K562 (cell line): Measurements from ENCODE around the gene PCDHGA12. TPM values are rescaled to one million over a fixed set of nuclear protein-coding genes. Genes with fewer than 3 reads are reported as not detected.

ENCODE experiments used
- ATAC-seq: fragments of 200-7000 bp; cut with Tn5 transposase; 3 replicates; pipeline ENCODE4 v1.9.1; 2020; ENCODE audit warnings: moderate library complexity
- BruUV-seq: library from RNA; stranded (reverse); fragments of 400-500 nt; replicated peaks from 2 replicates; lab custom pipeline; 2021; lab: Mats Ljungman, UMichigan
- CTCF ChIA-PET: fragments of 300-600 bp; formaldehyde crosslinking; extraction: SDS; loops from one replicate; lab custom pipeline; 2021; ENCODE audit warnings: low intra/inter-chr PET ratio; lab: Yijun Ruan, JAX
- POLR2A ChIA-PET: fragments of 300-600, 350-650 bp; sonication (Branson Sonifier 250); formaldehyde crosslinking; extraction: SDS; loops from one replicate; lab custom pipeline; 2021; ENCODE audit warnings: antibody characterized with exemption, inconsistent platforms; lab: Yijun Ruan, JAX
- DNase-seq, 4 experiments: peaks; one replicate each; pipeline versions ENCODE4 v3.0.0 to v3.0.0-alpha.2; 2011 to 2018; ENCODE audit warnings: low spot score in 3 of 4, mixed read lengths in 3 of 4; ENCODE audit errors: extremely low read depth in 1 of 4
- FAIRE-seq: peaks from 2 replicates; lab custom pipeline; 2011; peaks lifted over from hg19 to GRCh38; lab: Jason Lieb, UNC
- H2AFZ ChIP-seq: 2 replicates; pipeline ENCODE4 v1.6.0; 2011; ENCODE audit warnings: low read depth, low read length, control low read depth, inconsistent platforms
- H3K27ac ChIP-seq: fragments of 200-600 bp; 3 replicates; pipeline ENCODE4 v1.8.0; 2011; ENCODE audit warnings: low read depth, mild to moderate bottlenecking, control low read depth, inconsistent platforms, low read length, moderate library complexity, mixed read lengths; ENCODE audit errors: extremely low read depth
- H3K27me3 ChIP-seq, 2 experiments: fragments of 300-600 bp in 1 of 2; 2 replicates in 1 of 2; 3 replicates in 1 of 2; pipeline versions ENCODE4 v1.6.0 to v1.8.0; 2011; ENCODE audit warnings: inconsistent platforms in 2 of 2, low read length in 2 of 2, mild to moderate bottlenecking in 1 of 2, mixed read lengths in 1 of 2, moderate library complexity in 1 of 2; ENCODE audit not compliant: control insufficient read depth in 2 of 2, insufficient read depth in 2 of 2
- H3K36me3 ChIP-seq: fragments of 300-600 bp; 3 replicates; pipeline ENCODE4 v1.8.0; 2011; ENCODE audit warnings: mild to moderate bottlenecking, low read length, inconsistent platforms; ENCODE audit not compliant: control insufficient read depth, insufficient read depth
- H3K4me1 ChIP-seq, 2 experiments: fragments of 200-600 bp in 1 of 2; replicated peaks in 1 of 2; 2 replicates in 1 of 2; 3 replicates in 1 of 2; pipeline versions ENCODE4 v1.5.1 to v1.8.0; 2011; ENCODE audit warnings: inconsistent platforms in 2 of 2, low read length in 2 of 2, mild to moderate bottlenecking in 1 of 2, mixed read lengths in 1 of 2, moderate library complexity in 1 of 2; ENCODE audit not compliant: control insufficient read depth in 2 of 2, insufficient read depth in 2 of 2
- H3K4me2 ChIP-seq: 2 replicates; pipeline ENCODE4 v1.6.1; 2011; ENCODE audit warnings: low read length, control low read depth, inconsistent platforms, mixed read lengths; ENCODE audit not compliant: insufficient read depth
- H3K4me3 ChIP-seq: fragments of 200-600 bp; sonication (generic), shearing (Covaris generic); 2 replicates; pipeline ENCODE4 v1.5.1; 2016; ENCODE audit warnings: control low read depth, inconsistent platforms
- H3K79me2 ChIP-seq: fragments of 200-600 bp; 3 replicates; pipeline ENCODE4 v1.8.0; 2011; ENCODE audit warnings: low read length, inconsistent platforms; ENCODE audit not compliant: control insufficient read depth, insufficient read depth
- H3K9ac ChIP-seq, 2 experiments: 2 replicates each; pipeline versions ENCODE4 v1.6.0 to v1.6.1; 2011; ENCODE audit warnings: low read depth in 2 of 2, low read length in 2 of 2, control low read depth in 1 of 2, inconsistent platforms in 1 of 2, mild to moderate bottlenecking in 1 of 2, mixed read lengths in 1 of 2; ENCODE audit not compliant: insufficient read depth in 1 of 2
- H3K9me1 ChIP-seq: one replicate; pipeline ENCODE4 v1.6.0; 2011; ENCODE audit warnings: inconsistent platforms, mild to moderate bottlenecking, low read length, moderate library complexity; ENCODE audit not compliant: control insufficient read depth, insufficient read depth
- H3K9me3 ChIP-seq: replicated peaks from 2 replicates; pipeline ENCODE4 v1.5.1; 2011; ENCODE audit warnings: low read depth, low read length, inconsistent platforms; ENCODE audit not compliant: control insufficient read depth, insufficient read depth
- H4K20me1 ChIP-seq: replicated peaks from 2 replicates; pipeline ENCODE4 v1.6.1; 2011; ENCODE audit warnings: low read length, inconsistent platforms, mixed read lengths; ENCODE audit not compliant: control insufficient read depth, insufficient read depth
- CREB3 ChIP-seq: fragments of 450-650 bp; conservative IDR thresholded peaks from 2 replicates; pipeline ENCODE4 v1.6.1; 2016; ENCODE audit warnings: missing genetic modification characterization, low read depth, mild to moderate bottlenecking, missing compliant biosample characterization, moderate library complexity
- FOSL1 ChIP-seq: fragments of 200-800 bp; sonication (Bioruptor generic); conservative IDR thresholded peaks from 2 replicates; pipeline ENCODE4 v1.6.1; 2016; ENCODE audit warnings: missing genetic modification characterization, missing compliant biosample characterization
- HINFP ChIP-seq: fragments of 450-650 bp; conservative IDR thresholded peaks from 2 replicates; pipeline ENCODE4 v1.6.1; 2016; ENCODE audit warnings: missing genetic modification characterization, low read depth, mild to moderate bottlenecking, control low read depth, missing compliant biosample characterization
- HNRNPK ChIP-seq: fragments of 200-400 bp; formaldehyde crosslinking; IDR thresholded peaks from one replicate; pipeline ENCODE4 v1.6.1; 2018; ENCODE audit warnings: mild to moderate bottlenecking, low read depth, low read length; ENCODE audit not compliant: poor library complexity, severe bottlenecking
- RB1 ChIP-seq: fragments of 450-650 bp; IDR thresholded peaks from 2 replicates; pipeline ENCODE4 v1.6.1; 2017; ENCODE audit warnings: low read depth, mild to moderate bottlenecking
- UBTF ChIP-seq, 2 experiments: IDR thresholded peaks; 2 replicates each; pipeline ENCODE4 v1.6.1; 2012; ENCODE audit warnings: improper control_type of control experiment in 2 of 2, low read depth in 2 of 2, low read length in 2 of 2, borderline replicate concordance in 1 of 2
- ZKSCAN8 ChIP-seq: fragments of 200-800 bp; sonication (Bioruptor generic); IDR thresholded peaks from 2 replicates; pipeline ENCODE4 v1.6.1; 2016; ENCODE audit warnings: missing genetic modification characterization, missing compliant biosample characterization
- ZNF277 ChIP-seq: fragments of 250-450 bp; sonication (Bioruptor Pico); IDR thresholded peaks from 2 replicates; pipeline ENCODE4 v1.8.0; 2022; ENCODE audit warnings: inconsistent platforms, mild to moderate bottlenecking, moderate library complexity, borderline replicate concordance
- ZNF764 ChIP-seq: fragments of 250-450 bp; sonication (Bioruptor Pico); IDR thresholded peaks from 2 replicates; pipeline ENCODE4 v1.4.0; 2020; ENCODE audit warnings: low read depth, mild to moderate bottlenecking, moderate library complexity
- WGBS: fragments of 100-300 bp; shearing (Covaris generic); methylation state at CpG from one replicate; pipeline ENCODE4 v1.1.6; 2016; ENCODE audit warnings: low coverage, mixed read lengths; ENCODE audit not compliant: insufficient coverage; ENCODE audit errors: missing lambda C conversion rate; 5-methylcytosine and 5-hydroxymethylcytosine counted together
- in situ Hi-C: fragments of 300-500 bp; cut with MboI; formaldehyde crosslinking; loops from 4 replicates; pipeline ENCODE4 v1.15.0; 2018; ENCODE audit warnings: inconsistent platforms, mixed read lengths
- intact Hi-C: fragments of 100-400 bp; cut with micrococcal nuclease; formaldehyde crosslinking; loops from 2 replicates; pipeline ENCODE4 v1.14.2; 2022
- polyA plus RNA-seq, 8 experiments: library from polyadenylated mRNA; depleted of rRNA in 4 of 8; stranded (reverse) in 5 of 8; unstranded in 3 of 8; fragments of >200 nt; fragmentation: Nextera tagmentation in 2 of 8; fragmentation: Illumina TruSeq in 1 of 8; extraction: Ambion mirVana in 2 of 8; extraction: Trizol in 1 of 8; gene quantifications; 2 replicates each; pipeline versions ENCODE4 v1.2.1 to v1.2.3, GENCODE V29; 2011 to 2014; ENCODE audit warnings: inconsistent platforms in 1 of 8, missing spikeins in 1 of 8
- total RNA-seq, 7 experiments: library from RNA; depleted of rRNA in 6 of 7; stranded (reverse); fragments of >200 nt in 6 of 7; fragmentation: Illumina TruSeq in 2 of 7; extraction: Trizol in 2 of 7; gene quantifications; 2 replicates each; pipeline versions ENCODE4 v1.2.1 to v1.2.3, GENCODE V29; 2011 to 2021; ENCODE audit warnings: low replicate concordance in 1 of 7

PCDHGA12 gene
- total and polyA plus RNA-seq, 9 of the 15 experiments (the other 6 are each of a cell fraction or from before 2014, with no cell fraction given), result 0.03 TPM; not detected in 8

GRCh38 chr5:141440341-141440740 lies 10.0 kb downstream of the PCDHGA12 start:
- Histone ChIP-seq H3K4me1 (peaks cover 0 to 6% of the 10 kb centered on the region in 2 experiments; a peak in 1 of 5 replicates), H3K9ac (no peak overlapping the region), H3K4me3 (no peak overlapping the region), H3K27ac (no peak overlapping the region), H3K9me3 (no peaks in the 10 kb centered on the region), H3K9me1 (no peaks in the 10 kb centered on the region), H2AFZ (no peak overlapping the region), H4K20me1 (no peaks in the 10 kb centered on the region), H3K36me3 (no peaks in the 10 kb centered on the region), H3K79me2 (no peaks in the 10 kb centered on the region), H3K27me3 (peaks cover 0 to 16% of the 10 kb centered on the region in 2 experiments; a peak in 2 of 5 replicates), H3K4me2 (no peak overlapping the region)
- no peak for TF ChIP-seq HNRNPK
- TF ChIP-seq ZKSCAN8 (CRISPR knock-in tag), result no peak
- TF ChIP-seq ZNF764 (CRISPR knock-in tag), result no peak
- TF ChIP-seq CREB3 (tag), result no peak
- TF ChIP-seq ZNF277, result no peak
- no peak for TF ChIP-seq RB1
- no peak for TF ChIP-seq UBTF (IDR thresholded peaks at IDR 0.05; ENCODE audit: borderline replicate concordance in 1 of 2, low read depth in 2 of 2, low read length in 2 of 2)
- TF ChIP-seq HINFP (tag), result no peak
- no peak for TF ChIP-seq FOSL1 (tag)
- intact Hi-C loops (no loop called here), in situ Hi-C loops (no loop called here)
- DNase-seq (no peak), FAIRE-seq (no peak), ATAC-seq (no peak)
- BruUV-seq, result no TSS peak
- WGBS, result 0% methylated on average over 9 of the region's 9 CpGs
- ChIA-PET POLR2A (interaction anchor here (0.6 kb wide), 1 partner anchor 70 kb away, joined by 3 read pairs; the partner anchor contains the start of gene PCDHGB3), CTCF (no interaction called here)
